Right ventricle myocardium superior (tissue), 1 donor: ENCODE results near the gene LRBA. TPM values are rescaled to one million over a fixed set of nuclear protein-coding genes. Genes with fewer than 3 reads are reported as not detected.

ENCODE experiments used
- ATAC-seq: fragments of 200-7000 bp; cut with Tn5 transposase; one replicate; pipeline ENCODE4 v1.9.1; 2020; ENCODE audit warnings: mild to moderate bottlenecking; ENCODE audit not compliant: poor library complexity
- DNase-seq: peaks from one replicate; pipeline ENCODE4 v3.0.0-alpha.2; 2020
- intact Hi-C: fragments of 100-400 bp; cut with DNase I; formaldehyde crosslinking; loops from one replicate; pipeline ENCODE4 v1.11.2; 2022
- total RNA-seq: library from RNA; stranded (reverse); fragmentation: NEBNext Ultra II Directional; extraction: Animal tissue kit (Norgen Biotek cat#: 25700); gene quantifications from one replicate; pipeline ENCODE4 v1.2.1, GENCODE V29; 2021
- donor health status: DM: no; HTN: yes; CAD: no; lungs with severe emphysema.

The LRBA gene
- total RNA-seq, 1 donor from 2014 or later, result 17.9 TPM

- DNase-seq (no peak), ATAC-seq (no peak)
- intact Hi-C loops, result no loop called here
These were observed 423.2 kb downstream of the LRBA start for GRCh38 chr4:150591904-150592303.

DNA sequence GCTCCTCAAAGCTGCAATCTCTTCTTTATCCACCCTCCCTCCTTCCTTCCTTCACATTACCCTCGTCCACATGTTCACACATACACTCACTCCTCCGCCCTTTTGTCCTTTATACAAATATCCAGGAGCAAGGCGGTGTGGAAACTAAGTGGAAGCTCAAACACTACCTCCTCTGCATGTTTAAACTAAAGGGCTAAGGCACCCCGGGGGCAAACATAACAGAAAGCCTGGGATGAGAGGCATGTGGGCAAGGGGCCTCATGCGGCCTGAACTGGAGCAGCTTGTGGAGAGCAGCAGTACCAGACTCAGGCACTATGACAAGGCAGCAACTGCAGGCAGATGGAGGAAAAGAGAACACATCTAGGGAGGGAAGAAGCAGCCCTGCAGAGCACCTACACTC, 423.7 kb downstream of the LRBA start:
- no peak for ATAC-seq
- DNase-seq, result no peak
- intact Hi-C loops, result no loop called here

- ATAC-seq (no peak), DNase-seq (no peak)
- intact Hi-C loops, result no loop called here
These were observed 424.5 kb downstream of the LRBA start for GRCh38 chr4:150590631-150591030.

DNA sequence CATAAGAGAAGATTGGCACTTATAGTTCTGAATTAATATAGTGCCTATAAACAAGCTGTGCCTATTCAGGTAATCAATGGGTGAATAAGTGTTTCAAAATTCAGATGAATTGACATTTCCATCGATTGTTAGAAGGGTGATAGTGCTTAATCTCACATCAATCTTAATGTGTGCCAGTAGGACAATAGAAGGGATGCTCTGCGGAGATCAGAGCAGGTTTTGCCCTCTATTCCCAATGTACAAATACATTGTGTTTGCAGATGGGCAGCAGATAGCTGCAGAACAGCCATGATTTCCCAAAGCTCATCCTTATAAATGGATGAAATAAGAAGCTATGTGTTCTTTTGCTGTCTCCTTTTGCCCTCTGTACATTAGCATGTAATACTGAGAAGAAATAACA, 425.9 kb downstream of the LRBA start:
- no peak for ATAC-seq
- intact Hi-C loops, result no loop called here
- no peak for DNase-seq

DNA sequence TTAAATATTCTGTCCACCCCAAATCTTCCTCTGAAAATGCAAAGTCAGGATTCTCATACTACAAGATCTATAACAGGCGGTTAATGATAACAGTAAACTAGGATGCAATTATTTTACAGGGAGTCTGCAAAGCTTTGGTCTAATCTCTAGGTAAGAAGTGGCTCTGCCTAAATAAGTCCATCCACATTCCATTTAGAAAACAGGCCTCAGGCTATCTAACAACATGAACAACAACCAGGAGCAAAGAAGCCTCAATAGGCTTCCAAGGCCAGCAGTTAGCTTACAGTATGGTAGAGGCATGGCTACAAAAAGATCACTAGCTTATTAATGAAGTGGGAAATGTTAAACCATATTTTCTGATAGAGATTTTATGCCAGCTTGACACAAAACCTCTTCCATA, 426.8 kb downstream of the LRBA start:
- ATAC-seq, result no peak
- no peak for DNase-seq
- intact Hi-C loops, result no loop called here

DNA sequence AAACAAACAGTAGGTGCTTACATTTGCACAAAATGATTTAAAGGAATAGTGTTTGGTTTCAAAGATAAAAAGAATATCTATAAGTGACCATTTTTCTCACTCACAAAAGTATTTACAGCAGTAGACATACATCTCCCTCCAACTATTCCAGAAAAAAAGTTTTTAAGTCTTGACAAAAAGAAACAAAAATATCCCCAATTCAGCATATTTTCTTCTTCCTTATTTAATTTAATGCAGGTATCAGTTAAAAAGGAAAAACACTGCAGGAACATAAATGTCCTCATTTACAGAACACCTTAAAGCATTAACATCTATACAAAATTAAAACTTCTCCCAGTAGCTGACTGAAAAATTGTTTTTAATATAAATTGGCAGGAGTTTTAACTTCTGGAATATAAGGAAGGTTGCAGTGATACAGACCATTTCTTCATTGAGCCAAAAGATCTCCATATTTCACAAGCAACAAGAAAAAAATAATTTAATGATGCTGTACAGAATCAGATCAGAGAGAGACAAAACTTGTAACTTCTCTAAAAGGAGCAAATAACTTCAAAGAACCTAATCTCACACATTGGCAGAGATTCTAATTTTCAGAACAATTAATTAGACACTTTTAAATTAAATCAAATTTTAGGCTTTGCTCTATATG, 428.8 kb downstream of the LRBA start:
- DNase-seq (no peak), ATAC-seq (no peak)
- intact Hi-C loops, result no loop called here

GRCh38 chr4:150585611-150586010, 429.5 kb downstream of the LRBA start:
- DNase-seq, result no peak
- no peak for ATAC-seq
- intact Hi-C loops, result no loop called here

GRCh38 chr4:150584111-150584915, 430.8 kb downstream of the LRBA start:
- DNase-seq, result no peak
- ATAC-seq, result no peak
- intact Hi-C loops, result no loop called here

DNA sequence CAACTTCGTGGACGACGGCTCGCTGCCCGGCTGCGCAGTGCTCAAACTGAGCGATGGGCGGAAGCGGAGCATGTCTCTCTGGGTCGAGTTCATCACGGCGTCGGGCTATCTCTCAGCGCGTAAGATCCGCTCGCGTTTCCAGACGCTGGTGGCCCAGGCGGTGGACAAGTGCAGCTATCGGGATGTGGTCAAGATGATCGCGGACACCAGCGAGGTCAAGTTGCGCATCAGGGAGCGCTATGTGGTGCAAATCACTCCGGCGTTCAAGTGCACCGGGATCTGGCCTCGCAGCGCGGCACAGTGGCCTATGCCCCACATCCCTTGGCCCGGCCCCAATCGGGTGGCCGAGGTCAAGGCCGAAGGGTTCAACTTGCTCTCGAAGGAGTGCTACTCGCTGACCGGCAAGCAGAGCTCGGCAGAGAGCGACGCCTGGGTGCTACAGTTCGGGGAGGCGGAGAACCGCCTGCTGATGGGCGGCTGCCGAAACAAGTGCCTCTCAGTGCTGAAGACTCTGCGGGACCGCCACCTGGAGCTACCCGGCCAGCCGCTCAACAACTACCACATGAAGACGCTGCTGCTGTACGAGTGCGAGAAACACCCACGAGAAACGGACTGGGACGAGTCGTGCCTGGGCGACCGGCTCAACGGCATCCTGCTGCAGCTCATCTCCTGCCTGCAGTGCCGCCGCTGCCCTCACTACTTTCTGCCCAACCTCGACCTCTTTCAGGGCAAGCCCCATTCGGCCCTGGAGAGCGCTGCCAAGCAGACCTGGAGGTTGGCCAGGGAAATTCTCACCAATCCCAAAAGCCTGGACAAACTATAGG, 431.6 kb downstream of the LRBA start:
- peak; percentile 77 for ATAC-seq
- intact Hi-C loops, result no loop called here

DNA sequence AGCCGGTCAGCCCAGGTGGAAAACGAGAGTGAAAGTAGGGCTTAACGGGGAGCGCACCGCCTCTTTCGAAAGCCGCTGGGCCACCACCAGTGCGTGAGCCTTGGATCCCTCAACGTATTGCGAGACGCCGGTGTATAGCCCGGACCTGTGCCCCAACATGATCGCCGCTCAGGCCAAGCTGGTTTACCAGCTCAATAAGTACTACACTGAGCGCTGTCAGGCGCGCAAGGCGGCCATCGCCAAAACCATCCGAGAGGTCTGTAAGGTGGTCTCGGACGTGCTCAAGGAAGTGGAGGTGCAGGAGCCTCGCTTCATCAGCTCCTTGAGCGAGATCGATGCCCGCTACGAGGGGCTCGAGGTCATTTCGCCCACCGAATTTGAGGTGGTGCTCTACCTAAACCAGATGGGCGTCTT, 432.2 kb downstream of the LRBA start:
- ATAC-seq (no peak), DNase-seq (peak; percentile 36)
- intact Hi-C loops, result no loop called here

More for the DNA sequence above, 431.6 kb downstream of the LRBA start:
- peak; percentile 69 for DNase-seq

GRCh38 chr4:150582146-150582872, 432.8 kb downstream of the LRBA start, which contains the start of gene MAB21L2:
MAB21L2 (plus strand) TSS chr4:150582151; CDS start chr4:150583030, 879 bp downstream.
- ATAC-seq (no peak), DNase-seq (no peak)
- intact Hi-C loops, result no loop called here

DNA sequence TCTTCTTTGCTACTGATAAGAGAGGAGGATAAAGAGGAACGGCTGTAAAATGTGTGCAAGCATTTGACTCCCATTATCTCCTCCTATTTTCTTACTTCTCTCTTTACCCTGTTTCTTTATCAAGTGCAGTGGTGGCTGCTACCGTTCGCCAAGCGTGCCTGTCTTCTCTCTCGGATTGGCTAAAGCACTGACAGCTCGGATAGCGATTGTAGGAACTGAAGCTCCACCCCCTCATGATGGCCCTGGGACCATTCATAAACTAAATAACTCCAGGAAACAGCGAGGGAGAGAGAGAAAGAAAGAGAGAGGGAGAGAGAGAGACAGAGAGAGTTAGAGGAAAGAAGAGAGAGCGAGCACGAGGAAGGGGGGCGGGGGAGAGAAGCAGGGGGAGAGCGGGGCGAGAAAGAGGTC, 433.4 kb downstream of the LRBA start:
- DNase-seq, result no peak
- ATAC-seq, result no peak
- intact Hi-C loops, result no loop called here

- DNase-seq, result no peak
- no peak for ATAC-seq
- intact Hi-C loops, result no loop called here
These were observed 434.0 kb downstream of the LRBA start for GRCh38 chr4:150581056-150581605.

DNA sequence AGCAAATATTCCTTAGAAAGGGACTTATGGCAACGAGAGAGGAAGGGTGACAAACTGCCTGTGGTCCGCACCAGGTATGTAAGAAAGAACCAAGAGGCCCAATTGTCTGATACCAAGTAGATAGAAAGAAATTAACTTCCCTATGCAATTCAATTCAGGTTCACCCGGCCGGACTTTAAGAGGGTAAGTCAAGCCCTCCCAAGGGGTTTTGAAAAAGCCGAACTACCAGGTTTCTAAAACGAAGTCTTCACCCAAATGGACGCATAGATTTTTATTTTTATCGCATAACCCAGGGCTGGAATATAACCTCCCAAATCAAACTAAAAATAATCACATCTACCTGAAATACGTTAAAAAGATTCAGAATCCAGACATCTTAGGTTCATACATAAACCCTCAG, 434.8 kb downstream of the LRBA start:
- DNase-seq (no peak), ATAC-seq (no peak)
- intact Hi-C loops, result no loop called here

- peak; percentile 71 for ATAC-seq
- peak; percentile 39 for DNase-seq
- intact Hi-C loops, result no loop called here
These were observed 435.4 kb downstream of the LRBA start for GRCh38 chr4:150579551-150580234.

- intact Hi-C loops, result no loop called here
- ATAC-seq (no peak), DNase-seq (no peak)
These were observed 436.2 kb downstream of the LRBA start for GRCh38 chr4:150578745-150579501.

- DNase-seq, result no peak
- intact Hi-C loops, result no loop called here
- no peak for ATAC-seq
These were observed 437.3 kb downstream of the LRBA start for GRCh38 chr4:150577796-150578195.
